HEK293 (cell line): ENCODE measurements around the gene RARRES2.

Source experiments
- IKZF3 ChIP-seq: fragments of 450-650 bp; IDR thresholded peaks from 2 replicates; pipeline ENCODE4 v1.5.0; 2018; ENCODE audit warnings: missing biosample characterization, mild to moderate bottlenecking, missing genetic modification characterization, moderate library complexity
- KLF1 ChIP-seq: fragments of 450-650 bp; formaldehyde crosslinking; IDR thresholded peaks from 2 replicates; pipeline ENCODE4 v1.5.1; 2016; ENCODE audit warnings: missing biosample characterization, missing genetic modification characterization
- MYNN ChIP-seq: fragments of 450-650 bp; formaldehyde crosslinking; IDR thresholded peaks from 2 replicates; pipeline ENCODE4 v1.5.1; 2016; ENCODE audit warnings: missing biosample characterization, missing genetic modification characterization, borderline replicate concordance
- SETDB1 ChIP-seq: IDR thresholded peaks from one replicate; pipeline ENCODE4 v1.6.1; 2017; ENCODE audit warnings: mild to moderate bottlenecking, low read length, moderate library complexity, mixed read lengths; ENCODE audit not compliant: insufficient read length
- SP2 ChIP-seq: fragments of 450-650 bp; formaldehyde crosslinking; IDR thresholded peaks from 2 replicates; pipeline ENCODE4 v1.5.1; 2016; ENCODE audit warnings: missing biosample characterization, missing genetic modification characterization
- YY1 ChIP-seq: fragments of 450-650 bp; formaldehyde crosslinking; IDR thresholded peaks from 2 replicates; pipeline ENCODE4 v1.5.1; 2018; ENCODE audit warnings: missing biosample characterization, missing genetic modification characterization
- ZBTB17 ChIP-seq: fragments of 450-650 bp; formaldehyde crosslinking; IDR thresholded peaks from 2 replicates; pipeline ENCODE4 v1.5.1; 2016; ENCODE audit warnings: missing biosample characterization, missing genetic modification characterization
- ZBTB26 ChIP-seq: fragments of 450-650 bp; formaldehyde crosslinking; optimal IDR thresholded peaks from 2 replicates; pipeline ENCODE3; 2016; ENCODE audit warnings: missing biosample characterization, mild to moderate bottlenecking, missing genetic modification characterization
- ZFP37 ChIP-seq: fragments of 450-650 bp; formaldehyde crosslinking; IDR thresholded peaks from 2 replicates; pipeline ENCODE4 v1.5.1; 2016; ENCODE audit warnings: missing biosample characterization, missing genetic modification characterization
- ZNF121 ChIP-seq: fragments of 450-650 bp; formaldehyde crosslinking; IDR thresholded peaks from 2 replicates; pipeline ENCODE4 v1.5.1; 2016; ENCODE audit warnings: missing biosample characterization, missing genetic modification characterization
- ZNF140 ChIP-seq: fragments of 450-650 bp; formaldehyde crosslinking; IDR thresholded peaks from 2 replicates; pipeline ENCODE4 v1.5.1; 2016; ENCODE audit warnings: missing biosample characterization, missing genetic modification characterization
- ZNF175 ChIP-seq: fragments of 450-650 bp; formaldehyde crosslinking; IDR thresholded peaks from 2 replicates; pipeline ENCODE4 v1.5.1; 2016; ENCODE audit warnings: missing biosample characterization, missing genetic modification characterization
- ZNF26 ChIP-seq: fragments of 450-650 bp; formaldehyde crosslinking; IDR thresholded peaks from 2 replicates; pipeline ENCODE4 v1.5.1; 2016; ENCODE audit warnings: missing biosample characterization, missing genetic modification characterization
- ZNF335 ChIP-seq: fragments of 450-650 bp; formaldehyde crosslinking; conservative IDR thresholded peaks from 2 replicates; pipeline ENCODE4 v1.5.1; 2016; ENCODE audit warnings: missing biosample characterization, missing genetic modification characterization
- ZNF341 ChIP-seq: fragments of 450-650 bp; formaldehyde crosslinking; IDR thresholded peaks from 2 replicates; pipeline ENCODE4; 2016; ENCODE audit warnings: low read depth, missing biosample characterization, missing genetic modification characterization
- ZNF366 ChIP-seq: fragments of 450-650 bp; formaldehyde crosslinking; conservative IDR thresholded peaks from 2 replicates; pipeline ENCODE4 v1.5.1; 2016; ENCODE audit warnings: missing biosample characterization, missing genetic modification characterization
- ZNF521 ChIP-seq: fragments of 450-650 bp; formaldehyde crosslinking; IDR thresholded peaks from 2 replicates; pipeline ENCODE4 v1.5.1; 2017; ENCODE audit warnings: missing biosample characterization, mild to moderate bottlenecking, missing genetic modification characterization
- ZNF548 ChIP-seq: fragments of 450-650 bp; formaldehyde crosslinking; IDR thresholded peaks from 2 replicates; pipeline ENCODE4 v1.5.1; 2016; ENCODE audit warnings: missing biosample characterization, missing genetic modification characterization
- ZNF561 ChIP-seq: fragments of 450-650 bp; IDR thresholded peaks from 2 replicates; pipeline ENCODE4 v1.5.1; 2018; ENCODE audit warnings: missing biosample characterization, missing genetic modification characterization, borderline replicate concordance
- ZNF600 ChIP-seq: fragments of 450-650 bp; formaldehyde crosslinking; IDR thresholded peaks from 2 replicates; pipeline ENCODE4 v1.5.1; 2016; ENCODE audit warnings: missing biosample characterization, missing genetic modification characterization
- ZNF629 ChIP-seq: fragments of 450-650 bp; formaldehyde crosslinking; IDR thresholded peaks from 2 replicates; pipeline ENCODE4 v1.5.1; 2017; ENCODE audit warnings: missing biosample characterization, missing genetic modification characterization
- ZNF660 ChIP-seq: fragments of 450-650 bp; IDR thresholded peaks from 2 replicates; pipeline ENCODE4 v1.5.1; 2018; ENCODE audit warnings: missing biosample characterization, mild to moderate bottlenecking, missing genetic modification characterization
- ZNF843 ChIP-seq: fragments of 450-650 bp; formaldehyde crosslinking; IDR thresholded peaks from 2 replicates; pipeline ENCODE4 v1.5.1; 2016; ENCODE audit warnings: missing biosample characterization, missing genetic modification characterization
- ZSCAN5A ChIP-seq: fragments of 450-650 bp; formaldehyde crosslinking; IDR thresholded peaks from 2 replicates; pipeline ENCODE4 v1.5.1; 2016; ENCODE audit warnings: missing biosample characterization, missing genetic modification characterization
- TF ChIP-seq, protein P1 (sequence below): fragments of 450-650 bp; formaldehyde crosslinking; IDR thresholded peaks from 2 replicates; pipeline ENCODE4 v1.5.0; 2017; ENCODE audit warnings: missing biosample characterization, missing genetic modification characterization, borderline replicate concordance
- TF ChIP-seq, protein P2 (sequence below): fragments of 450-650 bp; IDR thresholded peaks from 2 replicates; pipeline ENCODE4 v1.5.1; 2018; ENCODE audit warnings: missing biosample characterization, missing genetic modification characterization
- TF ChIP-seq, protein P3 (sequence below): fragments of 450-650 bp; formaldehyde crosslinking; IDR thresholded peaks from 2 replicates; pipeline ENCODE4 v1.5.1; 2016; ENCODE audit warnings: missing biosample characterization, missing genetic modification characterization
- TF ChIP-seq, protein P4 (sequence below): IDR thresholded peaks from 2 replicates; pipeline ENCODE4 v1.6.1; 2011; ENCODE audit warnings: mild to moderate bottlenecking, low read depth, low read length, borderline replicate concordance

RARRES2 gene

GRCh38 chr7:150379441-150380379, 38.3 kb upstream of the RARRES2 start (continued):
- no peak for TF ChIP-seq ZNF629 (tag by site-specific recombination)
- no peak for TF ChIP-seq ZNF843 (tag by site-specific recombination)
- peak; percentile 5 for TF ChIP-seq ZBTB26 (tag by site-specific recombination)
- TF ChIP-seq ZSCAN5A, result no peak
- no peak for TF ChIP-seq ZNF548 (tag by site-specific recombination)
- TF ChIP-seq ZNF121 (tag by site-specific recombination), result 0 out of 2 replicates have a peak, but pooled peaks have one; percentile 17
- no peak for TF ChIP-seq ZNF175 (tag by site-specific recombination)
- peak; percentile 73; the same call in 1 of the 2 replicates for TF ChIP-seq ZNF600 (tag by site-specific recombination)
- TF ChIP-seq ZNF521 (tag by site-specific recombination), result no peak
- TF ChIP-seq ZNF341 (tag by site-specific recombination), result peak; percentile 33; the same call in 1 of the 2 replicates
- no peak for TF ChIP-seq SETDB1
- TF ChIP-seq SP2 (tag by site-specific recombination), result peak; percentile 7; the same call in 1 of the 2 replicates
- no peak for TF ChIP-seq ZNF660 (tag by site-specific recombination)
- peak; percentile 66 for TF ChIP-seq ZNF366
- no peak for TF ChIP-seq MYNN (tag by site-specific recombination)
- no peak for TF ChIP-seq ZNF26 (tag by site-specific recombination)
- TF ChIP-seq ZNF140, result no peak
- TF ChIP-seq IKZF3 (tag by site-specific recombination), result no peak
- TF ChIP-seq, protein P1, sequence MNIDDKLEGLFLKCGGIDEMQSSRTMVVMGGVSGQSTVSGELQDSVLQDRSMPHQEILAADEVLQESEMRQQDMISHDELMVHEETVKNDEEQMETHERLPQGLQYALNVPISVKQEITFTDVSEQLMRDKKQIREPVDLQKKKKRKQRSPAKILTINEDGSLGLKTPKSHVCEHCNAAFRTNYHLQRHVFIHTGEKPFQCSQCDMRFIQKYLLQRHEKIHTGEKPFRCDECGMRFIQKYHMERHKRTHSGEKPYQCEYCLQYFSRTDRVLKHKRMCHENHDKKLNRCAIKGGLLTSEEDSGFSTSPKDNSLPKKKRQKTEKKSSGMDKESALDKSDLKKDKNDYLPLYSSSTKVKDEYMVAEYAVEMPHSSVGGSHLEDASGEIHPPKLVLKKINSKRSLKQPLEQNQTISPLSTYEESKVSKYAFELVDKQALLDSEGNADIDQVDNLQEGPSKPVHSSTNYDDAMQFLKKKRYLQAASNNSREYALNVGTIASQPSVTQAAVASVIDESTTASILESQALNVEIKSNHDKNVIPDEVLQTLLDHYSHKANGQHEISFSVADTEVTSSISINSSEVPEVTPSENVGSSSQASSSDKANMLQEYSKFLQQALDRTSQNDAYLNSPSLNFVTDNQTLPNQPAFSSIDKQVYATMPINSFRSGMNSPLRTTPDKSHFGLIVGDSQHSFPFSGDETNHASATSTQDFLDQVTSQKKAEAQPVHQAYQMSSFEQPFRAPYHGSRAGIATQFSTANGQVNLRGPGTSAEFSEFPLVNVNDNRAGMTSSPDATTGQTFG (tag by site-specific recombination), result no peak
- 0 out of 2 replicates have a peak, but pooled peaks have one; percentile 9 for TF ChIP-seq ZBTB17 (tag by site-specific recombination)
- peak; percentile 17; the same call in 1 of the 2 replicates for TF ChIP-seq YY1
- no peak for TF ChIP-seq ZFP37 (tag by site-specific recombination)
- TF ChIP-seq, protein P2, sequence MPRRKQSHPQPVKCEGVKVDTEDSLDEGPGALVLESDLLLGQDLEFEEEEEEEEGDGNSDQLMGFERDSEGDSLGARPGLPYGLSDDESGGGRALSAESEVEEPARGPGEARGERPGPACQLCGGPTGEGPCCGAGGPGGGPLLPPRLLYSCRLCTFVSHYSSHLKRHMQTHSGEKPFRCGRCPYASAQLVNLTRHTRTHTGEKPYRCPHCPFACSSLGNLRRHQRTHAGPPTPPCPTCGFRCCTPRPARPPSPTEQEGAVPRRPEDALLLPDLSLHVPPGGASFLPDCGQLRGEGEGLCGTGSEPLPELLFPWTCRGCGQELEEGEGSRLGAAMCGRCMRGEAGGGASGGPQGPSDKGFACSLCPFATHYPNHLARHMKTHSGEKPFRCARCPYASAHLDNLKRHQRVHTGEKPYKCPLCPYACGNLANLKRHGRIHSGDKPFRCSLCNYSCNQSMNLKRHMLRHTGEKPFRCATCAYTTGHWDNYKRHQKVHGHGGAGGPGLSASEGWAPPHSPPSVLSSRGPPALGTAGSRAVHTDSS (tag by site-specific recombination), result no peak
- no peak for TF ChIP-seq ZNF561 (tag by site-specific recombination)
- TF ChIP-seq, protein P3, sequence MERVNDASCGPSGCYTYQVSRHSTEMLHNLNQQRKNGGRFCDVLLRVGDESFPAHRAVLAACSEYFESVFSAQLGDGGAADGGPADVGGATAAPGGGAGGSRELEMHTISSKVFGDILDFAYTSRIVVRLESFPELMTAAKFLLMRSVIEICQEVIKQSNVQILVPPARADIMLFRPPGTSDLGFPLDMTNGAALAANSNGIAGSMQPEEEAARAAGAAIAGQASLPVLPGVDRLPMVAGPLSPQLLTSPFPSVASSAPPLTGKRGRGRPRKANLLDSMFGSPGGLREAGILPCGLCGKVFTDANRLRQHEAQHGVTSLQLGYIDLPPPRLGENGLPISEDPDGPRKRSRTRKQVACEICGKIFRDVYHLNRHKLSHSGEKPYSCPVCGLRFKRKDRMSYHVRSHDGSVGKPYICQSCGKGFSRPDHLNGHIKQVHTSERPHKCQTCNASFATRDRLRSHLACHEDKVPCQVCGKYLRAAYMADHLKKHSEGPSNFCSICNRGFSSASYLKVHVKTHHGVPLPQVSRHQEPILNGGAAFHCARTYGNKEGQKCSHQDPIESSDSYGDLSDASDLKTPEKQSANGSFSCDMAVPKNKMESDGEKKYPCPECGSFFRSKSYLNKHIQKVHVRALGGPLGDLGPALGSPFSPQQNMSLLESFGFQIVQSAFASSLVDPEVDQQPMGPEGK (tag by site-specific recombination), result no peak
- peak; percentile 90 for TF ChIP-seq ZNF335 (tag by site-specific recombination)
- TF ChIP-seq KLF1 (tag by site-specific recombination), result peak; percentile 65
- TF ChIP-seq, protein P4, sequence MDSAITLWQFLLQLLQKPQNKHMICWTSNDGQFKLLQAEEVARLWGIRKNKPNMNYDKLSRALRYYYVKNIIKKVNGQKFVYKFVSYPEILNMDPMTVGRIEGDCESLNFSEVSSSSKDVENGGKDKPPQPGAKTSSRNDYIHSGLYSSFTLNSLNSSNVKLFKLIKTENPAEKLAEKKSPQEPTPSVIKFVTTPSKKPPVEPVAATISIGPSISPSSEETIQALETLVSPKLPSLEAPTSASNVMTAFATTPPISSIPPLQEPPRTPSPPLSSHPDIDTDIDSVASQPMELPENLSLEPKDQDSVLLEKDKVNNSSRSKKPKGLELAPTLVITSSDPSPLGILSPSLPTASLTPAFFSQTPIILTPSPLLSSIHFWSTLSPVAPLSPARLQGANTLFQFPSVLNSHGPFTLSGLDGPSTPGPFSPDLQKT, result no peak
